ENCODE measurements around the gene RABGAP1L. TPM values are rescaled to one million over a fixed set of nuclear protein-coding genes. Genes with fewer than 3 reads are reported as not detected.
"Not testable (repeated sequence)": the region's sequence is repeated elsewhere in the genome, so short reads cannot be mapped to it uniquely, and the experiment has no call there.

Gene RABGAP1L
- total RNA-seq, 1 experiment from 2014 or later, result 57.4 TPM

DNA sequence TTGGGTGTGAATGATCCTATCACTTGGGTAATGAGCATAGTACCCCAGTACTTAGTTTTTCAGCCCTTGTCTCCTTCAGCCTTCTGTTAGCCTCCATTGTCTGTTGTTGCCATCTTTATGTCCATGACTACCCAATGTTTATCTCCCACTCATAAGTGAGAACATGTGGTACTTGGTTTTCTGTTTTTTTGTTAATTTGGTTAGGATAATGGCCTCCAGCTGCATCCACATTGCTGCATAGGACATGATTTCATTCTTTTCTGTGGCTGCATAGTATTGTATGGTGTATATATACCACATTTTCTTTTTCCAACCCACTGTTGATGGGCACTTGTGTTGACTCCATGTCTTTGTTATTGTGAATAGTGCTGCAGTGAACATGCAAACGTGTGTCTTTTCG is 248.8 kb downstream of the RABGAP1L start:
- intact Hi-C loops (cut with micrococcal nuclease; ENCODE audit: unreplicated experiment), result no loop called here
- no peaks in the 10 kb centered on the region for H3F3A ChIP-seq (ENCODE audit: insufficient read depth, low read depth)
- ChIA-PET POLR2A (ENCODE audit: unreplicated experiment) (no interaction called here), CTCF (no interaction called here)
- H3K4me1 ChIP-seq (replicated peaks; ENCODE audit: insufficient read depth), result no peaks in the 10 kb centered on the region
- no peaks in the 10 kb centered on the region; the same call in 1 of the 2 replicates for H3K9me3 ChIP-seq (ENCODE audit: insufficient read depth, low read depth)
- no peaks in the 10 kb centered on the region for H3K36me3 ChIP-seq (ENCODE audit: low read depth)
- H3K27me3 ChIP-seq (ENCODE audit: insufficient read depth, low read depth), result no peaks in the 10 kb centered on the region
- no peak for DNase-seq
- H3K79me2 ChIP-seq (ENCODE audit: low read depth), result no peaks in the 10 kb centered on the region
- TF ChIP-seq, protein P1, sequence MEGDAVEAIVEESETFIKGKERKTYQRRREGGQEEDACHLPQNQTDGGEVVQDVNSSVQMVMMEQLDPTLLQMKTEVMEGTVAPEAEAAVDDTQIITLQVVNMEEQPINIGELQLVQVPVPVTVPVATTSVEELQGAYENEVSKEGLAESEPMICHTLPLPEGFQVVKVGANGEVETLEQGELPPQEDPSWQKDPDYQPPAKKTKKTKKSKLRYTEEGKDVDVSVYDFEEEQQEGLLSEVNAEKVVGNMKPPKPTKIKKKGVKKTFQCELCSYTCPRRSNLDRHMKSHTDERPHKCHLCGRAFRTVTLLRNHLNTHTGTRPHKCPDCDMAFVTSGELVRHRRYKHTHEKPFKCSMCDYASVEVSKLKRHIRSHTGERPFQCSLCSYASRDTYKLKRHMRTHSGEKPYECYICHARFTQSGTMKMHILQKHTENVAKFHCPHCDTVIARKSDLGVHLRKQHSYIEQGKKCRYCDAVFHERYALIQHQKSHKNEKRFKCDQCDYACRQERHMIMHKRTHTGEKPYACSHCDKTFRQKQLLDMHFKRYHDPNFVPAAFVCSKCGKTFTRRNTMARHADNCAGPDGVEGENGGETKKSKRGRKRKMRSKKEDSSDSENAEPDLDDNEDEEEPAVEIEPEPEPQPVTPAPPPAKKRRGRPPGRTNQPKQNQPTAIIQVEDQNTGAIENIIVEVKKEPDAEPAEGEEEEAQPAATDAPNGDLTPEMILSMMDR (conservative IDR thresholded peaks at IDR 0.05), result no peak
- TF ChIP-seq EZH2 (IDR thresholded peaks at IDR 0.05; ENCODE audit: low read depth), result no peak
- no TSS peak for BruUV-seq (replicated peaks)
- H4K20me1 ChIP-seq (ENCODE audit: insufficient read depth), result no peaks in the 10 kb centered on the region
- H3K4me2 ChIP-seq, result no peak overlapping the region
- H3K9me2 ChIP-seq (ENCODE audit: insufficient read depth), result no peaks in the 10 kb centered on the region
- no peak overlapping the region for H2AFZ ChIP-seq
- H3K27ac ChIP-seq, result no peak overlapping the region
- H3K4me3 ChIP-seq, result no peak overlapping the region

GRCh38 chr1:174409801-174410200 is 250.5 kb downstream of the RABGAP1L start:
- H3F3A ChIP-seq (ENCODE audit: insufficient read depth, low read depth); DNase-seq; BruUV-seq (replicated peaks); H3K4me1 ChIP-seq (replicated peaks; ENCODE audit: insufficient read depth); H3K27me3 ChIP-seq (ENCODE audit: insufficient read depth, low read depth); H3K79me2 ChIP-seq (ENCODE audit: low read depth); H3K4me3 ChIP-seq; POLR2A ChIA-PET (ENCODE audit: unreplicated experiment); intact Hi-C loops (cut with micrococcal nuclease; ENCODE audit: unreplicated experiment); H2AFZ ChIP-seq; H3K9me2 ChIP-seq (ENCODE audit: insufficient read depth); H4K20me1 ChIP-seq (ENCODE audit: insufficient read depth); H3K9me3 ChIP-seq (ENCODE audit: insufficient read depth, low read depth); H3K4me2 ChIP-seq; CTCF ChIA-PET; H3K27ac ChIP-seq; H3K36me3 ChIP-seq (ENCODE audit: low read depth): not testable (repeated sequence)

- CTCF ChIA-PET, result interaction anchor here (0.6 kb wide), 1 partner anchor 9 kb away, joined by 5 read pairs; no protein-coding TSS in a partner anchor
- intact Hi-C loops (cut with micrococcal nuclease; ENCODE audit: unreplicated experiment), result no loop called here
- Histone ChIP-seq H3K79me2 (ENCODE audit: low read depth) (no peaks in the 10 kb centered on the region), H3K4me1 (replicated peaks; ENCODE audit: insufficient read depth) (no peaks in the 10 kb centered on the region), H3K27ac (no peak overlapping the region), H3K27me3 (ENCODE audit: insufficient read depth, low read depth) (no peaks in the 10 kb centered on the region), H3K4me3 (no peak overlapping the region), H4K20me1 (ENCODE audit: insufficient read depth) (no peaks in the 10 kb centered on the region), H3K4me2 (no peak overlapping the region), H3K36me3 (ENCODE audit: low read depth) (no peaks in the 10 kb centered on the region), H3K9me3 (ENCODE audit: insufficient read depth, low read depth) (no peaks in the 10 kb centered on the region; the same call in 1 of the 2 replicates), H3F3A (ENCODE audit: insufficient read depth, low read depth) (no peaks in the 10 kb centered on the region), H3K9me2 (ENCODE audit: insufficient read depth) (no peaks in the 10 kb centered on the region), H2AFZ (no peak overlapping the region)
- TF ChIP-seq EZH2 (IDR thresholded peaks at IDR 0.05; ENCODE audit: low read depth), result no peak
- TF ChIP-seq, protein P1 (conservative IDR thresholded peaks at IDR 0.05), result no peak
- POLR2A ChIA-PET (ENCODE audit: unreplicated experiment), result interaction anchor here (0.7 kb wide), 1 partner anchor 730 kb away, joined by 4 read pairs; no protein-coding TSS in a partner anchor
- no peak for DNase-seq
- BruUV-seq (replicated peaks), result no TSS peak
These were observed 254.3 kb downstream of the RABGAP1L start for GRCh38 chr1:174413632-174414031.

DNA sequence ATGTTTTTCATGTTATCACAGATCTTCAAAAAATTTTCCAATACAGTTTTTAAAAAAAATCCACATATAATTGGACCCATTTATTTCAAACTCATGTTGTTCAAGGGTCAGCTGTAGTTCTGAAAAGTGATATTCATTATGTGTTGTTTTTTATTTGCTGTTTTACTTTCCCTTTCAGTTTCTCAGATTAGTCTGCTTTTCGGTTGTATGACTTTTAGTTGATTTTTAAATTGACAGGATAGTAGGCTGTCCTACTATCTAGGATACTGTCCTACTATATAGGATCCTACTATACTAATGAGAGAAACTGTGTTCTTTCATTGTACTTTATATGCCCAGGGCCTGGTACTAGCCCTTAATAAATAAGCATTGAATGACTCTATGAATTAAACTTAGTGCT is 254.9 kb downstream of the RABGAP1L start:
- H3K36me3 ChIP-seq (ENCODE audit: low read depth), result no peaks in the 10 kb centered on the region
- H3K4me2 ChIP-seq, result no peak overlapping the region
- BruUV-seq (replicated peaks), result no TSS peak
- POLR2A ChIA-PET (ENCODE audit: unreplicated experiment), result no interaction called here
- TF ChIP-seq, protein P1 (conservative IDR thresholded peaks at IDR 0.05), result no peak
- no peak for TF ChIP-seq EZH2 (IDR thresholded peaks at IDR 0.05; ENCODE audit: low read depth)
- DNase-seq, result no peak
- intact Hi-C loops (cut with micrococcal nuclease; ENCODE audit: unreplicated experiment), result no loop called here
- H3F3A ChIP-seq (ENCODE audit: insufficient read depth, low read depth), result no peaks in the 10 kb centered on the region
- no peaks in the 10 kb centered on the region for H3K79me2 ChIP-seq (ENCODE audit: low read depth)
- H3K27ac ChIP-seq, result no peak overlapping the region
- H2AFZ ChIP-seq, result no peak overlapping the region
- CTCF ChIA-PET, result interaction anchor here (0.6 kb wide), 1 partner anchor 9 kb away, joined by 5 read pairs; no protein-coding TSS in a partner anchor
- H3K4me1 ChIP-seq (replicated peaks; ENCODE audit: insufficient read depth), result no peaks in the 10 kb centered on the region
- H3K4me3 ChIP-seq, result no peak overlapping the region
- H3K9me3 ChIP-seq (ENCODE audit: insufficient read depth, low read depth), result no peaks in the 10 kb centered on the region; the same call in 1 of the 2 replicates
- H3K9me2 ChIP-seq (ENCODE audit: insufficient read depth), result no peaks in the 10 kb centered on the region
- no peaks in the 10 kb centered on the region for H4K20me1 ChIP-seq (ENCODE audit: insufficient read depth)
- H3K27me3 ChIP-seq (ENCODE audit: insufficient read depth, low read depth), result no peaks in the 10 kb centered on the region
